GM18951 (cell line): ENCODE results near the gene RBBP8NL.

Experiments
- POLR2A ChIP-seq: IDR thresholded peaks from 4 replicates; pipeline ENCODE4 v1.6.1; 2011; ENCODE audit warnings: mild to moderate bottlenecking; ENCODE audit not compliant: insufficient read length, insufficient read depth; ENCODE audit errors: extremely low read depth
- in situ Hi-C: fragments of 300-500 bp; cut with MboI; formaldehyde crosslinking; loops from one replicate; pipeline ENCODE4 v1.12.0; 2022; ENCODE audit warnings: low sequenced_read_pairs, mixed read lengths, inconsistent platforms; ENCODE audit not compliant: unreplicated experiment

The RBBP8NL gene

DNA sequence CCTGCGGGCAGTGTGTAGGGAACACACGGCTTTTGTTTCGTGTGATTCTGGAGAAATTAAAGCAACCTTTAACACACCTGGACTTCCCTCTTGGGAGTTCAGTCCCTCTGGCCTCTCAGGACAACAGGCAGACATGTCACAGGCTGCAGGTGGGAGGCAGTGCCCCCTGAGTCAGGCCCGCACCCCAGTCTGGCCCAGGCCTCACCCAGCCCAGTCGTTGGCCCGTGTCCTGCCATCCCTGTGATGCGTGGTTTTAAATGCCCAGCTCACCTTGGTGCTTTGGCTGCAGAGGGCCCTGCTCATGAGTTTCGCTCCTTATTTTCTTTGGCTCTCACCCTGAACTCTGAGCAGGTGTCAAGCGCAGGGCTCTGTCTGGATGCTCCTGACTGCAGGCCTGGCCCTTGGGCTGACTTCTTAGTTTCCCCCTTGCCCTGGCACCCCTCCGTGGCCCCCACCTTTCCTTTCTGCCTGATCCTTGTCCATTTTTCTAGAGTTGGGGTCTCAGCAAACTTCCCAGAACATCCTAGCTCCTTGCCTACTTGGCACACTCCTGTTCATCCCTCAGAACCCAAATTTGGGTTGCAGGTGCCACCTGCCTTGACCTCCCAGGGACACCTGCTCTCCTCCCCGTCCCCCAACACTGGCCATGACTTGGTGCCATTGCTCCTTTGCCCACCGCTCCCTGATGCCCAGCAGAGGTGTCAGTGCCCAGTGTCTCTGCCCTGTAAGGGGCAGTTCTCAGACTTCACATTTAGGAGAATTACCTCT, 18.1 kb downstream of the RBBP8NL start:
- TF ChIP-seq POLR2A = no peak
- in situ Hi-C loops = no loop called here

DNA sequence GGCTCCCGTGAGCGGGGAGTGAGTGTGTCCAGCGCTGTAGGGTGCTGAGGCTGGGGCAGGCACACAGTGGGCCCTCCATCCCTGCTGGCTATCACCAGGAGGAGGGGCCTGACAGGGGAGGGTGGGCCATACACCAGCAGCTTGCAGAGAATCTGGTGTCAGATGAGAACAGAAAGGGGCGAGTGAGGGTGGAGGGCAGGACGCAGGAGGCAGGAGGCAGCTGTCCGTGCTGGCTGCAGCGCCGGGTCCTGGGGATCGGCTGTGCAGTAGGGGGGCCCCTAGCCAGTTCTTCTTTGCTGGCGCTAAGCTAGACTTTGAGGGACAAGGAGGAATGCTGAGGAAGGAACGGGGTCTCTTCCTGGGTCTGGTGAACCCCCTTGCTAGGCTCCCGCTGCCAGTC, 18.7 kb downstream of the RBBP8NL start:
- no peak for TF ChIP-seq POLR2A
- in situ Hi-C loops = no loop called here

DNA sequence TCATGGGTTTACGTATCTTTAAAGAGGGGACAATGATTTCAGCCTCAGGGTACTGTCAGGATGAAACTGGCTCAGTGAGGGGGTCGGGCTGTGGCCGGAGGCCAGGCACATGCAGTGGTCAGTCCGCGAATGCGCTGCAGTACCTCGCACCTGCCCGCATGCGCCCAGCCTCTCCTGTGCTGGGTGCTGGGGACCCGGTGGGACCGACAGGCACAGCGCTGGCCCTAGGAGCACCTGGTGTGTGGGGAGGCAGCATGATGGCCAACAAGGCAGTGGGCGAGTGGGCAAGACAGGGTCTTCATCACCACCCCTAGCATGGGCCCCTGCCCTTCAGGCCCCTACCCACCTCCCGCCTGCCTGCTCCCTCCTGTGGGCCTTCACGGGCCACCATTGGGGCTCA, 19.3 kb downstream of the RBBP8NL start:
- in situ Hi-C loops = no loop called here
- TF ChIP-seq POLR2A = no peak

DNA sequence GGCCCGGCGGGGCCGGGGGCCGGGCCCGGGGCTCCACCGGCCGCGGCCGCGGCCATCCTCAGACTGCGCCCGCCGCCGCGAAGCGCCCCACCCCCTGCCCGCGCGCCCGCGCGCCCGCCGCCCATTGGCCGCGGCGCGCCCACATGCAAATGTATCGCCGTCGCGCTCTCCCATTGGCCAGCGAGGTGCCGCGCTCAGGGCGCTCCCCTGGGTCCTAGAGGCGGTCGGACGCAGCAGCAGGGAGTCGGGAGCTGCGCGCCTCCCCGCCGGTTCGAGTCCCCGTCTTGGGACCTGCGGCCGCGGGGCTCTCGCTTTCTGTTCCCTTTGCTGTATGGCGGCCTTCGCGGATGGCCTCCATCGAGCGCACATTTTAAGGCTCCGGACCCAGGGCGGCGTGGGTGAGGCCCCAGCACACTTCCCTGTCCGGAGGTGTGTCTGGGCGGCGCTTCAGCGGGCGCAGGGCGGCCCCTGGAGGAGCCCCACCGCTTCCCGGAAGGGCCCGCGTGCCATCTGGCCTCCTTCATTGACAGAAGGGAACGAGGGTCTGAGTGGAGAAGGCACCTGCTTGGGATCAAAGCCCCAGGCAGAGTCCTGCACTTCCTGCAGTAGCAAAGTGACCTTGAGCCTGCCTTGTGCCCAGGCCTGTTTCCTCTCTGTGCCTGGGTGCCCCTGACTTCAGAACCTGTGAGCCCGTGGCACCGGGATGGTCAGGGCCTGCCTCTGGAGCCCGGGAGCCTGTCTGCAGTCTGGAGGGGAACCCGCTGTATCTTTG, 19.9 kb downstream of the RBBP8NL start, which contains the start of gene CABLES2:
Gene CABLES2 (minus strand): TSS at position 65 of the 772 bp plus-strand sequence. CDS start 9 bp downstream, at position 56.
- TF ChIP-seq POLR2A = peak; percentile 69
- in situ Hi-C loops = no loop called here

DNA sequence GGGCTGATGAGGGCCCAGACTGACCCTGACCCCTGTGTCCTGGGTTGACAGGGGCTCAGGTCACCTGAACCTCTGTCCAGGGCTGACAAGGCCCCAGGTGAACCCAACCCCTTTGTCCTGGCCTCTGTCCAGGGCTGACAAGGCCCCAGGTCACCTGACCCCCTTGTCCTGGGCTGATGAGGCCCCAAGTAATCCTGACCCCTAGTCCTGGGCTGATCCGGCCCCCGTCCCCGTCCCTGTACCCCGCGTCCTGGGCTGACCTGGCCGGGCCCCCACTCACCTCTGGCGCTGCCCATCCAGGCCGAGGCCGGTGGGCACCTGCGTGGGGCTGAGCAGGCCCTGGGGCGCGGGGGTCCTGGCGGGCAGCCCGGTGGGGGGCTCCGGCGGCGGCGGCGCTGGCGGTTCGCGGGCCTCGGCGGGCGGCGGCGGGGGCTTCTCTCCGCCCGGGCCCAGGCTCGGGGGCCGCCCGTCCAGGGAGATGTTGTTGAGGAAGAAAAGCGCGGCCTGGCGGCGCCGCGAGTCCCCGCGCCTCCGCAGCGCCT, 20.6 kb downstream of the RBBP8NL start:
- no peak for TF ChIP-seq POLR2A
- in situ Hi-C loops = no loop called here

DNA sequence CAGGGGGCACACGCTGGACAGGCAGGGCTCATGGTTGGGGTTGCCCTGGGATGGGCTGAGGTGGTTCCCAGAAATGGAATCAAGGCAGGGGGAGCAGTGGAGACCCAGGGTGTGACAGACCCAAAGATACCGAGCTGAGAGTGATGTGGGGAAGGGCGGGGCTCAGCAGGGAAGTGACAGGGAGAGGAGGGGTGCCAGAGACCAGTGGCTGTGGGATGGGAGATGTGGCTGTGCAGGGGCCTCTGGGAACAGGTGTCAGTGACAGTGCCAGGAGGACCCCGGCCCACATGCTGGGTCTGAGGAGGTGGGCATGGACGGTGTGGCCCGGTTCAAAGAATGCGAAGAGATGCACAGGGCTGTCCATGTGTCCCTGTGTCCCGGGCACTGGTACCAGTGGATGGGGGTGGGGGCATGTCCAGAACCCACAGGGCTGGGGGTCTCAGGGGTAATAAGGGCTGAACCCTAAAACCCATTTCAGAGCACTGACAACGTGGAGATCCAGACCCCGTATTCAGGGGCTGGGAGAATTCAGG, 21.3 kb downstream of the RBBP8NL start:
- in situ Hi-C loops = no loop called here
- TF ChIP-seq POLR2A = no peak

DNA sequence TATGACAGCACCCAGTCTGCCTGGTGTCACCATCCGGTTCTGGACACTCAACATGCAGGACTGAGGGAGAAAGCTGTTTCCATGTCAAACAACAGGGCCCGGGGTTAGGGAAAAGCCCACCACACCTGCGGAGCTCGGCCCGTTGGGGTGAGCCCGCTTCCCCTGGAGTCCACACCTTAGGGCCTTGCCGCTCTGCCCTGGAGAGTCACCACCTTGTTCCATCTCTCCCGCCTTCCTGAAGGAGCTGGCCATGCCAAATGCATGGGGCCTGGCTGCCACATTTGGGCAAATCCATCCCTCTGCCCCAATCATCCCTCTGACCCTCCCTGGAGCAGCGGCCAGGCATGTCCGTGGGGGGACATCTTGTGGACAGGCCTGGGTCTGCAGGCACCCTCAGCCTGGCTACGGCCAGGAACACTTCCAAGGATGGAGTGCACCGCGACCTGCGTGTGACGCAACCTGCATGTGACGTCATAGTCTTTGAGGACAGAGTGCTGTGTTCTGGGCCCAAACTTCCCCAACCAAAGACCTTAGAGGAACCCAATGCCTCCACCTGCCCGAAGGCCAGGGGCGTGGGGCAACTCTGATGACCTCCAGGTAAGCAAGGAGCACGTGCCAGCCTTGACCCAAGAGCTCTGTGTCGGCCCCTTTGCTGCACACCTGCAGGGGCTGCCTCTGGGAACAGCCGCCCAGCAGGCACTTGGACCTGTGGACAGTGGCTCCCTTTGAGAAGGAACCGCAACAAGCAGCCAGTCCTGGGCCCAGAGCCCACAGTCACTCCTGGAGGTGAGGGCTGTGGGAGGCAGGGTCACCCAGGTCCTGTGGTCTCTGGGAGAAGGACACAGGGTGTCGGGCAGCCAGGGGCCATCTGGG, 22.0 kb downstream of the RBBP8NL start:
- in situ Hi-C loops = no loop called here
- TF ChIP-seq POLR2A = no peak

DNA sequence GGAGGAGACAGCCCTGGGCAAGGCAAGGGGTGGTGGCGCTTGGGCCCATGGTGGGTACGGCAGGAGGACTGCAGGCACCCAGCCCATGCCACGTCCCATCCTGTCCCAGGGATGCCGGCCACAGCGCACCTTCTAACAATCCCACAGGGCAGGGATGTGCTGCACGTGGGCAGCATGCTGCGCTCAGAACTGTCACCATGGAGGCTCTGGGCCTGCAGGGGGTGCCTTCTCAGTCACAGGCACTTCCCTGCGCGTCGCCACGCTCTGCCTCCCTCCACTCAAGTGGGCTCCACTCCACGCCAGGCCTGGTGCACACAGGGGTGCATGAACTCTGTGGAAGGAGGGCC, 22.6 kb downstream of the RBBP8NL start:
- no peak for TF ChIP-seq POLR2A
- in situ Hi-C loops = no loop called here

DNA sequence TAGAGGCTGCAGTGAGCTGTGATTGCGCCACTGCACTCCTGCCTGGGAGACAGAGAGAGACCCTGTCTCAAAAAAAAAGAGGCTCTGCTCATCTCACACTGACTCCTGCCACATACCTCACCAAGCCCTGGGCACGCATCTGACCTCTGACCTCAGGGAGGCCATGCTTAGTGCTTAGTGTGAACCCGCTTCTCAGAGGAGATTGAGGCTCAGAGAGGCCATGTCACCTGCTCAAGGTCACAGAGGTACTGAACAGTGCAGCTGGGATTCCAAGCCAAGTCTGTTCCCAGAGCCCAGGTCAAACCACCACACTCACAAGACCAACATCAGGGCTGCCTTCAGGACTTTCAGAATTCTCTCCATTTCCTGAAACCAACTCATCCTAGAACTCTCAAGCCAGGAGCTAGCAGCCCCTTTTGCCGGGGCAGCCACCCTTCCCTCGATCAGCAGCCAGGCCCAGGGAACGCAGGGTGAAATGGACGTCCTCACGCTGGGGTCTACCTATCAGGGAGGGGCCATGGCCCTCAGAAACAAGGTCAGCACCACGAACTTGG, 23.1 kb downstream of the RBBP8NL start:
- no peak for TF ChIP-seq POLR2A

DNA sequence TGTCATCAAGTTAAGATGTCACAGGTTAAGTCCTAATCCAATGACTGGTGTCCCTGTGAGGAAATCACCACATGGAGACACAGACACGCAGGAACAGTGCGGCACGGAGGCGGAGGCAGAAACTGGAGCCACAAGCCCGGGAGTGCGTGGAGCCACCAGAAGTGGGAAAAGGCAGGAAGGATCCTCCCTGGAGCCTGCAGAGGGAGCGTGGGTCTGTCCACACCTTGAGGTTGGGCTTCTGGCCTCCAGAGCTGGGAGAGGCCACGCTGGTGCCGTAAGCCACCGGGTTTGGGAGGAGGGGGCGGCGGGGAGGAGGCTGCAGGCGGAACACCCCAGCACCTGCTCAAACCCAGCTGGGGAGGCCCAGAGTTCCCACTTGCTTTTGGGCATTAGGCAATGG, 24.0 kb downstream of the RBBP8NL start:
- TF ChIP-seq POLR2A = no peak
- in situ Hi-C loops = no loop called here

More for the DNA sequence above, 23.1 kb downstream of the RBBP8NL start:
- in situ Hi-C loops = no loop called here

DNA sequence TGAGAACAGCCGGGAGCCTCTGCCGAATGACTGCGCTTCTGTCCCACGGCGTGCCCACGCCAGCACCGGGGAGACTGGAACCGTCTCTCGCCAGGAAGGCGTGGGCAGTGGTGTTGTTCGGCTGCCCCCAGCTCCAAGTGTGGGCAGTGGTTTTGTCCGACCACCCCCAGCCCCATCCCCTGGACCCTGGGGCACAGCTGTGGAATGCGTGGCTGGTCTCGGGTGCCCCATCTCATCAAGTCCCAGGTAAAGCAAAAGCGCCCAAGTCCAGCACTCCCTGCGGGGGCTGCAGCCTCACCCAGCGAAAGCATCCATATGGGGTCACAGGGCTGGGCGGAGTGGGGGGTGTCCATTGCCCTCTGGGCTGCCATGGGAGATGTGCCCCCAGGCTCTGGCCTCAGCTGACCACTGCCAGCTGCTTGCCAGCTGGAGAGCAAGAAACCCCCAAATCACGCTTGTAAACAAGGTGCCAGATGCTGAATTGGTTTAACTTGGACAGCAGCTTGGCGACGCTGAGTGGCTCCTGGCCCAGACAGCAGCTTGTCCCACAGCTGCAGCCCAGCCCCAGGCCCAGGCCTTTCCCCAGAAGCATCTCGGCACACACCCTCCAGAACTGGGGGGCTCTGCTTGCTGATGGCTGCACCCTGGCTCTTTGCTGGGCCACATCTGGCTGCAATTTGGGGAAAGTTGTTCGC, 24.7 kb downstream of the RBBP8NL start:
- TF ChIP-seq POLR2A = no peak
- in situ Hi-C loops = no loop called here

DNA sequence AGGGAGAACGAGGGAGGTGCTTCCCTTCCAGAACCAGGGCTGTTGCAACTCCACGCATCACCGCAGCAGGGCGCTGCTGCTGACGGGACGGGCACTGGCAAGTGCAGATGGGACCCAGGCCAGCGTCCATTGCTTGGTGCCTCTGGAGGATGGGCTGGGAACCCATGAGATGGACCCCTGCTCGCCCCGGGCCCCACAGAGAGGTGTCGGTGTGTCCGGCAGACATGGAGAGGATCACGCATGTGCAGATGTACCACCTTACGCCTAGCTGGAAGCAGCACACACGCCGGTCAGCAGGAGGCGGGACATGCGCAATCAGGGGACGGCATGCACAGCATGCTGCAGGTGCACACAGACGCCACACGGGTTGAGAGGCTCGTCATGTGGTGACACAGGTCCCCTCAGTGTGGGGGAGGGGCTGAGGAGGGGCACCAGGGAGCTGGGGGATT, 26.0 kb downstream of the RBBP8NL start:
- in situ Hi-C loops = no loop called here
- no peak for TF ChIP-seq POLR2A
